Small intestine (tissue), 7 donors: Measurements from ENCODE around the gene OPCML. TPM values are rescaled to one million over a fixed set of nuclear protein-coding genes. Genes with fewer than 3 reads are reported as not detected.

ENCODE experiments used
- DNase-seq, 2 donors: peaks; one replicate each; pipeline versions ENCODE4 v3.0.0 to v3.0.0-alpha.2; 2013
- FAIRE-seq: peaks from 2 replicates; lab custom pipeline; 2012; peaks lifted over from hg19 to GRCh38; lab: Jason Lieb, UNC
- H3K27ac ChIP-seq, 3 donors: one replicate each; pipeline ENCODE4 v1.5.1; 2013; ENCODE audit warnings: low read length in 2 of 3, mild to moderate bottlenecking in 2 of 3, control low read depth in 1 of 3, inconsistent platforms in 1 of 3, low read depth in 1 of 3, moderate library complexity in 1 of 3
- H3K27me3 ChIP-seq, 3 donors: one replicate each; pipeline ENCODE4 v1.6.1; 2013; ENCODE audit warnings: low read length in 3 of 3, inconsistent platforms in 1 of 3; ENCODE audit not compliant: control insufficient read depth in 3 of 3, insufficient read depth in 3 of 3
- H3K36me3 ChIP-seq, 3 donors: one replicate each; pipeline ENCODE4 v1.6.1; 2013; ENCODE audit warnings: low read length in 3 of 3, inconsistent platforms in 1 of 3, low read depth in 1 of 3, mild to moderate bottlenecking in 1 of 3, moderate library complexity in 1 of 3; ENCODE audit not compliant: control insufficient read depth in 3 of 3, insufficient read depth in 2 of 3
- H3K4me1 ChIP-seq, 3 donors: one replicate each; pipeline ENCODE4 v1.6.1; 2013; ENCODE audit warnings: low read length in 2 of 3, inconsistent platforms in 1 of 3, low read depth in 1 of 3, mild to moderate bottlenecking in 1 of 3, moderate library complexity in 1 of 3; ENCODE audit not compliant: control insufficient read depth in 3 of 3, insufficient read depth in 2 of 3
- H3K4me3 ChIP-seq, 3 donors: one replicate each; pipeline ENCODE4 v1.5.1; 2013; ENCODE audit warnings: low read length in 3 of 3, control low read depth in 1 of 3, inconsistent platforms in 1 of 3, low read depth in 1 of 3, mild to moderate bottlenecking in 1 of 3, moderate library complexity in 1 of 3
- H3K9me3 ChIP-seq, 2 donors: one replicate each; pipeline ENCODE4 v1.6.1; 2013; ENCODE audit warnings: low read depth in 1 of 2, low read length in 1 of 2; ENCODE audit not compliant: control insufficient read depth in 2 of 2, insufficient read depth in 1 of 2
- WGBS, 3 donors: extraction: QIAGEN DNeasy Blood & Tissue Kit; methylation state at CpG; one replicate each; pipeline ENCODE4 v1.1.7; 2013; 5-methylcytosine and 5-hydroxymethylcytosine counted together
- polyA plus RNA-seq, 4 donors: library from polyadenylated mRNA; stranded (reverse) in 3 of 4; unstranded in 1 of 4; fragments of 200-250 nt in 3 of 4; fragments of 120-200 nt in 1 of 4; gene quantifications; one replicate each; pipeline versions ENCODE4 v1.2.1 to v1.2.3, GENCODE V29; 2013
- donor health status: healthy with polysubstance abuse.
- donor health status: control.
- donor health status: control.
- donor health status: Bipolar disorder and iron deficiency.
- donor health status: healthy.

The OPCML gene
- polyA plus RNA-seq, 4 donors, result 0.16 to 2.0 TPM; not detected in 2

DNA sequence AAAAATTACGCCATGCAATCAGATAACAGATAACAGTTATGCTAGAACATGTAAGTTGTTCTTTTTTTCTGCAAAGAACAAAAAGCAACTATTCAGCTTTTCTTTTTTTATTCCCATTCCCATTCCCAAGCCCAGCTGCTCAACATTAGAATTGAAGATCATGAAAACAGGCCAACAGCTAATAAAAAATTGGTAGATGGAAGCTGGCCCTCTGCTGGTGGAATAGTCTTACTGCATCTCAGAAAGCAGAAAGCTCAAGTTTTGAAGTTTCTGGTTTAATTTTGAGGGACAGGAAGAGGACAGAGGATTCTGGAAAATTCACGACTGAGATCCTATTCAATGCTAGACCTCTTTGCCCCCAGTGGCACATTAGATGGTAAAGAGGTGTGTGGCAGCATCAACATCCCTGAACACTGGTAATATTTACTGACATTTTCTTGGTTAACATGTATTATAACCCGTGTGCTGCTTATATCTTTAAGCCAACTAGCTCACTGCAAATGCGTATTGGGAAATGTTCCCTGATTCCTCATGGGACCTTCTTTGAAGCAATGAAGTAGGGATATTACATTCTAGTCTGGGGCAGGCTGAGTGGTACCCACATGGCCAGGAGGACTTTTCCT lies 591.2 kb downstream of the OPCML start:
- WGBS, 3 donors, result 45 to 56% (median 53%) methylated on average over 4 of the region's 4 CpGs
- no peaks in the 10 kb centered on the region for H3K36me3 ChIP-seq
- peaks cover 9 to 26% (median 25%) of the 10 kb centered on the region in 3 donors for H3K27me3 ChIP-seq
- peaks cover 0 to 3% (median 0%) of the 10 kb centered on the region in 3 donors for H3K4me1 ChIP-seq
- peak; percentile 20 to 30 for DNase-seq
- H3K9me3 ChIP-seq, result no peaks in the 10 kb centered on the region
- FAIRE-seq, result no peak
- no peak overlapping the region for H3K4me3 ChIP-seq
- no peak overlapping the region for H3K27ac ChIP-seq

DNA sequence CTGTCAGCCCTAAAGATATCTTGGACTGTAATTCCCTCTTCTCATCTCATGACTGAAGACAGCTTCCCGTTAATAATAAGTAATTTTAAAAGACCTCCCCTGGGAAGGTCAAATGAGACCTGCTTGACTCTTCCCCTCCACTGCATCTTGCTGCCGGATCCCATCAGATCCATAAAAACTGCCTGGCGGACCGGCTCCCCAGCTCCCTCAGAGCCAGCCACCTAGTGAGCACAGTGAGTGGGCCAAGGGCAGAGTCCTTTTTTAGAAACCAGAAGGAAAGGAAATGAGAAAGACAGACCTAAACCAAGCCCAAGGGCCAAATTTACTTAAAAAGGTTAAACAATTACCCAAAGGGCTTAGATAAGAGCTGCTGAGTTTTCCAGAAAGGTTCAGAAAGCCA lies 595.3 kb downstream of the OPCML start:
- no peak overlapping the region for H3K4me3 ChIP-seq
- WGBS, 3 donors, result 66 to 74% (median 70%) methylated on average over 4 of the region's 4 CpGs
- DNase-seq (peak in 1 of 2 donors; percentile 12), FAIRE-seq (no peak)
- H3K4me1 ChIP-seq, result no peaks in the 10 kb centered on the region
- H3K36me3 ChIP-seq, result no peaks in the 10 kb centered on the region
- peaks cover 0 to 5% (median 4%) of the 10 kb centered on the region in 3 donors for H3K27me3 ChIP-seq
- H3K9me3 ChIP-seq, result no peaks in the 10 kb centered on the region
- no peak overlapping the region for H3K27ac ChIP-seq

DNA sequence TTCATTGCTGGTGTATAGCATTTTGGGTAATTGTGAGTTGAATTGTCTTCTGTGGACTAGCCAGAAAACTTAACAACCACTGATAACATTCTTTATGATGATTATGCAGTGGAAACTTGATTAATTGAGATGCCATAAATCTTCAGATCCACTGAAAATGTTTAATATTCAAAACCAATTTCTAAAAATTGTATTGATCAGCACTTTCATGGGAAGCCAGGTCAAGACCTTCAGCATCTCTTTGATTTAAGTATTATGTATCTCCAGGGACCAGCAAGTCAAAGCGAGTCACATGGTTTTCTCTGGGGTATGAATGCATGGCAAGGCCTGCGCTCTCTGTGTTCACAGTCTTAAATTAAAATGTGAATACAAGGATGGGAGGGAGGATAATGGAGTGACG lies 596.9 kb downstream of the OPCML start:
- H3K4me1 ChIP-seq, result no peaks in the 10 kb centered on the region
- H3K27me3 ChIP-seq, result no peaks in the 10 kb centered on the region
- no peak overlapping the region for H3K27ac ChIP-seq
- DNase-seq (no peak), FAIRE-seq (no peak)
- H3K4me3 ChIP-seq, result no peak overlapping the region
- no peaks in the 10 kb centered on the region for H3K36me3 ChIP-seq
- no peaks in the 10 kb centered on the region for H3K9me3 ChIP-seq
- 89 to 92% (median 91%) methylated on average over 3 of the region's 3 CpGs for WGBS, 3 donors

DNA sequence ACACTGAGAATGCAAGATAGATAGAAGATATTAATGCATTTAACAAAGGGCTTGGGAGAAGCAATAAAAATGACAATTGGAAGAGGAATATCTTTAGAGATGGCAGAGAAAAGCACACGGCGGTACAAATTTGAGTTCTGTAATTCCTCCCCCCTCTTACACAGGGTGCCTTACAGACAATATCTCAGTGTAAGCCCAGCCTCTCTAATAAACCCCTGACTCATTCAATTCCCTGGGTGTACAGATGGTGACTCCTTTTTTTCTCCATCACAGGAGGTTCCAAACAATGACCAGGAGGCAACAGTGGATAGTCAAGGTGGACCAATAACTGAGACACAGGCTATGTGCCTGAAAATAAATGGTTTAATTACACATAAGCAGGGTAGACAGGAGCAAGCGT lies 598.6 kb downstream of the OPCML start:
- no peak for DNase-seq
- WGBS, 3 donors, result 84 to 89% (median 88%) methylated on average over 3 of the region's 3 CpGs
- H3K36me3 ChIP-seq, result no peaks in the 10 kb centered on the region
- no peaks in the 10 kb centered on the region for H3K4me1 ChIP-seq
- no peak overlapping the region for H3K4me3 ChIP-seq
- no peaks in the 10 kb centered on the region for H3K9me3 ChIP-seq
- no peak for FAIRE-seq
- no peak overlapping the region for H3K27ac ChIP-seq
- H3K27me3 ChIP-seq, result no peaks in the 10 kb centered on the region

DNA sequence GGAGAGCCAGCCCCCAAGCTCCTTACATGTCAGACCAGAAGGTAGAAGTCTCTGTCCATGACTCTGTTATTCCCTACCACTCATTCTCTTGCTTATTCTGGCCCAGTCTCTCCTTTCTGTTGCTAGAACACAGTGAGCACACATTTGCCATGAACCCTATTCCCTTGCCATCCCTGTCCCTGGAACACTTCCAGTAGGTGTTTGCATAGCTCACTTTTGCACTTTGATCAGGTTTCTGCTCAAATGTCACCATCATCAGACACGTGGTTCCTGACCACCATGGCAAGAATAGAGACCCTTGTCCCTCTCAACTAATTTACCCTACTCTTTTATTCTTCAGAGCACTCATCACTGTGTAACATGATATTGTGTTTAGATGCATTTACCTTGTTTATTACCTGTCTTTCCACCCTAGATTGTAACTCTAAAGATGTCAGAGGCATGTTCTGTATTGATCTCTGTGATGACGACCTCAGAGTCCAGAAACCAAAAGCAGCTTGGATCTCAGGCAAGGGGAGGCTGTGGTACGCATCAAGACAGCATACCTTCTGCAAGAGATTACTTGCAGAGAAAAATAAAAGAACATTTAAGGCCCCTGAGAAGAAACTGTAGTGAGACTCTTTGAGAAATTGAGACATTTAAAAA lies 606.4 kb downstream of the OPCML start:
- DNase-seq (no peak), FAIRE-seq (no peak)
- H3K4me3 ChIP-seq, result no peak overlapping the region
- 39 to 66% (median 41%) methylated on average over 3 of the region's 3 CpGs for WGBS, 3 donors
- H3K36me3 ChIP-seq, result no peaks in the 10 kb centered on the region
- H3K27ac ChIP-seq, result no peak overlapping the region
- H3K9me3 ChIP-seq, result no peaks in the 10 kb centered on the region
- H3K4me1 ChIP-seq, result no peaks in the 10 kb centered on the region
- H3K27me3 ChIP-seq, result no peaks in the 10 kb centered on the region

DNA sequence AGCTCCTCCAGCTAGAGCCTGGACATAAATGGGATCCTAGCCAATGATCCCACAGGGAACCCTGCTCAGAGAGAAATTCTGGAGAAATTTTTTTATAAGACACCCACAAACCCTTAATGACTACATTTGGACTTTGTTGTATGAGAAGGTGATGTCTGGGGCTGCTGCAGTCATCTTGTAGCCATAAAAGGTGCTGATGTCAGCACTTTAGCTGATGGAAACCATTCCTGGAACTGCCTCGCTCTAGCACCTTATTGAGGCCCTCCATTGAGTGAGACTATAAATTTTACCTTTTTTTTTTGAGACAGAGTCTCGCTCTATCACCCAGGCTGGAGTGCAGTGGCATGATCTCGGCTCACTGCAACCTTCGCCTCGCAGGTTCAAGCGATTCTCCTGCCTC lies 610.7 kb downstream of the OPCML start:
- H3K9me3 ChIP-seq, result no peaks in the 10 kb centered on the region
- WGBS, 3 donors, result 89 to 97% (median 93%) methylated on average over 6 of the region's 6 CpGs
- no peak for FAIRE-seq

DNA sequence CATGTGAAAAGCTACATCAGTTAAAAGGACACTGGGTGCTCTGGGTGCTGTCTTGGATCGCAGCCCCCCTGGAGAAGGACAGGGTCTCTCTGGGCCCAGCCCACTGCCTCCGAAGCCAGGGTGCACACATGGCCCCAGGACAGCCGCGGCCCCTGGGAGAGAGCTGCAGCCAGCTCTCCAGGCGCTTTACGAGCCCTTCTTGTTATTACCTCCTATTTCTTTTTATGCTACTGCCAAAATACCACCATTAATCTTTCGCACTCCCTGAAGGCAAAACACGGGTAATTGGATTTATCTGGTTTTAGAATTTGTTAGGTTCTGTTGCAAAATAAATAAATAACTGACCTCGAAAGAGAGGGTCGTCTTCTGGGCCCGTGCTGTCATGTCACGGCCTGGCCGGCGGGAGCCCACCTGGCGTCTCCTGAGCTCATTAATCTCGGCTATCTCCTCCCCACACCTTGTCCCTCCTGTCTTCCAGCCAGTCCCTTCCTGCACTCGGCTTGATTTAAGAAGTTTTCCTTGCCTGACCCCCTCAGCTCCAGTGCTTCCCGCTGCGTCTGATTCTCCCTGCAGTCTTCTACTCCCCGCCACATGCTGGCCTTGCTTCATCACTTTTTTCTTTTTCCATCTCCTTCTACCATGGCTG lies 611.7 kb downstream of the OPCML start:
- no peak for FAIRE-seq
- no peaks in the 10 kb centered on the region for H3K36me3 ChIP-seq
- H3K4me3 ChIP-seq, result no peak overlapping the region
- H3K27ac ChIP-seq, result no peak overlapping the region
- 78 to 82% (median 79%) methylated on average over 20 of the region's 20 CpGs for WGBS, 3 donors
- no peak for DNase-seq
- H3K4me1 ChIP-seq, result no peaks in the 10 kb centered on the region
- no peaks in the 10 kb centered on the region for H3K27me3 ChIP-seq
- H3K9me3 ChIP-seq, result no peaks in the 10 kb centered on the region

More for the DNA sequence above, 610.7 kb downstream of the OPCML start:
- Histone ChIP-seq H3K27me3 (no peaks in the 10 kb centered on the region), H3K27ac (no peak overlapping the region), H3K4me3 (no peak overlapping the region), H3K4me1 (no peaks in the 10 kb centered on the region), H3K36me3 (no peaks in the 10 kb centered on the region)
- DNase-seq, result no peak

DNA sequence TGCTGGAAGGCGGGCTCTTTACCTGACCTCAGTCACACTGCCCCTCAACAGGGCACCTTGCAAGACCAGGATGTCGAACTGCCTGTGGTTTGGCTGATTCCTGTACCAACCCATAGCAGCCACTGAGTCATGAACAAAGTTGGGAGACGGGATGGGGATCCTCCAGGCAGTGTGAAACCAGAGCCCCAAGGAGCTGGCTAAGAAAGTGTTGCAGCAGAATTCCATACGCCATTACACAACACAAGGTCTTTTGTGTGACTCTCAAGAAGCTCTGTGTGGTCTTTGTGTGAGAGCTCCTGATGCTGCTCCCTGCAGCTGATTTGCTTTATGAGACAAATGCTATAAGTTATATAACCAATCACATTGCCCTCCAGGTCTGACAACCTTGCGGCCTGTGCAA lies 617.7 kb downstream of the OPCML start:
- Histone ChIP-seq H3K27me3 (no peaks in the 10 kb centered on the region), H3K27ac (no peak overlapping the region), H3K9me3 (no peaks in the 10 kb centered on the region), H3K4me3 (no peak overlapping the region), H3K4me1 (no peaks in the 10 kb centered on the region), H3K36me3 (no peaks in the 10 kb centered on the region)
- FAIRE-seq, result no peak
- DNase-seq, result no peak
- WGBS, 3 donors, result 84 to 97% (median 91%) methylated on average over 5 of the region's 5 CpGs
